Keratinocyte (primary cell): ENCODE data around the gene CDC25A.

ENCODE experiments used
- EZH2 ChIP-seq: IDR thresholded peaks from one replicate; pipeline ENCODE4 v1.6.1; 2012; ENCODE audit warnings: inconsistent platforms, mild to moderate bottlenecking, low read length, moderate library complexity
- TF ChIP-seq, protein P1 (sequence below), 3 experiments: IDR thresholded peaks in 1 of 3; conservative IDR thresholded peaks in 1 of 3; optimal IDR thresholded peaks in 1 of 3; 2 replicates in 2 of 3; 3 replicates in 1 of 3; pipeline versions ENCODE3 to v1.5.1; 2011; ENCODE audit warnings: low read length in 3 of 3, mild to moderate bottlenecking in 3 of 3, moderate library complexity in 2 of 3, control low read depth in 1 of 3, inconsistent platforms in 1 of 3; ENCODE audit not compliant: insufficient read depth in 2 of 3; ENCODE audit errors: extremely low read depth in 1 of 3

DNA sequence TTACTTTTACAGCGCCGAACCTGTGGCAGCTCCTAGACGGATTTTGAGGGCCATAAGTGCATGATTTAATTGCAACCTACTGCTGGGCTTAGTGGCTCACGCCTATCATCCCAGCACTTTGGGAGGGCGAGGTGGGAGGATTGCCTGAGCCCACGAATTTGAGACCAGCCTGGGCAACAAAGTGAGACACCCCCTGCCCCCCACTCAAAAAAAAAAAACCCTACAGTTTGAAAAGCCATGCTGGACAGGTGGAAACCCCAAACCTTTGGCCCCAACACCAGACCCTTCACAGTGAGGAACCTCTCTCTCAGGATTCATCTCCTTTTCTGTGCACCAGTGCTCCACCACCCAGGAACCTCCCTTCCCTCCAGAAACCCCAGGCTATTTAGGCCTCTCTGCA is 1.1 kb upstream of the CDC25A start:
- TF ChIP-seq, protein P1, sequence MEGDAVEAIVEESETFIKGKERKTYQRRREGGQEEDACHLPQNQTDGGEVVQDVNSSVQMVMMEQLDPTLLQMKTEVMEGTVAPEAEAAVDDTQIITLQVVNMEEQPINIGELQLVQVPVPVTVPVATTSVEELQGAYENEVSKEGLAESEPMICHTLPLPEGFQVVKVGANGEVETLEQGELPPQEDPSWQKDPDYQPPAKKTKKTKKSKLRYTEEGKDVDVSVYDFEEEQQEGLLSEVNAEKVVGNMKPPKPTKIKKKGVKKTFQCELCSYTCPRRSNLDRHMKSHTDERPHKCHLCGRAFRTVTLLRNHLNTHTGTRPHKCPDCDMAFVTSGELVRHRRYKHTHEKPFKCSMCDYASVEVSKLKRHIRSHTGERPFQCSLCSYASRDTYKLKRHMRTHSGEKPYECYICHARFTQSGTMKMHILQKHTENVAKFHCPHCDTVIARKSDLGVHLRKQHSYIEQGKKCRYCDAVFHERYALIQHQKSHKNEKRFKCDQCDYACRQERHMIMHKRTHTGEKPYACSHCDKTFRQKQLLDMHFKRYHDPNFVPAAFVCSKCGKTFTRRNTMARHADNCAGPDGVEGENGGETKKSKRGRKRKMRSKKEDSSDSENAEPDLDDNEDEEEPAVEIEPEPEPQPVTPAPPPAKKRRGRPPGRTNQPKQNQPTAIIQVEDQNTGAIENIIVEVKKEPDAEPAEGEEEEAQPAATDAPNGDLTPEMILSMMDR (optimal IDR thresholded peaks at IDR 0.05 in 1 of 3, IDR thresholded peaks at IDR 0.05 in 1 of 3, conservative IDR thresholded peaks at IDR 0.05 in 1 of 3; ENCODE audit: extremely low read depth in 1 of 3, insufficient read depth in 2 of 3, low read length in 3 of 3), result no peak
- TF ChIP-seq EZH2, result no peak
